Smooth muscle cell (in vitro differentiated cells): ENCODE measurements around the gene LRP1B. TPM values are rescaled to one million over a fixed set of nuclear protein-coding genes. Genes with fewer than 3 reads are reported as not detected.

Source experiments
- DNase-seq: peaks from one replicate; lab custom pipeline; 2025; ENCODE audit not compliant: unreplicated experiment; lab: John Stamatoyannopoulos, UW
- H2AFZ ChIP-seq: fragments of 200-600 bp; sonication (generic); 2 replicates; pipeline ENCODE4 v1.6.0; 2016; ENCODE audit warnings: antibody characterized with exemption, low read depth, mild to moderate bottlenecking
- H3F3A ChIP-seq: fragments of 200-600 bp; sonication (generic); 2 replicates; pipeline ENCODE4 v1.6.0; 2017; ENCODE audit warnings: antibody characterized with exemption, low read depth
- H3K27ac ChIP-seq: fragments of 200-600 bp; sonication (generic); 2 replicates; pipeline ENCODE4 v1.5.1; 2016; ENCODE audit warnings: low read depth, mild to moderate bottlenecking
- H3K27me3 ChIP-seq: fragments of 200-600 bp; sonication (generic); 2 replicates; pipeline ENCODE4 v1.6.1; 2016; ENCODE audit warnings: low read depth, mild to moderate bottlenecking
- H3K36me3 ChIP-seq: fragments of 200-600 bp; sonication (generic); 2 replicates; pipeline ENCODE4 v1.5.1; 2016; ENCODE audit warnings: low read depth
- H3K4me1 ChIP-seq: fragments of 200-600 bp; sonication (generic); 2 replicates; pipeline ENCODE4 v1.5.1; 2016; ENCODE audit warnings: low read depth
- H3K4me2 ChIP-seq: fragments of 200-600 bp; sonication (generic); 2 replicates; pipeline ENCODE4 v1.6.0; 2016; ENCODE audit warnings: mild to moderate bottlenecking
- H3K4me3 ChIP-seq: fragments of 200-600 bp; sonication (generic); 2 replicates; pipeline ENCODE4 v1.5.1; 2016; ENCODE audit warnings: mild to moderate bottlenecking
- H3K79me2 ChIP-seq: fragments of 200-600 bp; sonication (generic); 2 replicates; pipeline ENCODE4 v1.6.0; 2016; ENCODE audit warnings: low read depth, mild to moderate bottlenecking
- H3K9ac ChIP-seq: fragments of 200-600 bp; sonication (generic); 2 replicates; pipeline ENCODE4 v1.6.0; 2016; ENCODE audit warnings: low read depth
- H3K9me3 ChIP-seq: fragments of 200-600 bp; sonication (generic); replicated peaks from 2 replicates; pipeline ENCODE4 v1.5.1; 2016; ENCODE audit warnings: low read depth
- H4K20me1 ChIP-seq: fragments of 200-600 bp; sonication (generic); 2 replicates; pipeline ENCODE4 v1.6.0; 2016; ENCODE audit warnings: low read depth
- WGBS: methylation state at CpG from one replicate; pipeline ENCODE4 v1.1.7; 2016; ENCODE audit warnings: low lambda C conversion rate; 5-methylcytosine and 5-hydroxymethylcytosine counted together
- polyA plus RNA-seq: library from polyadenylated mRNA; unstranded; fragments of >200 nt; fragmentation: Nextera tagmentation; extraction: Ambion mirVana; gene quantifications from 2 replicates; pipeline ENCODE4 v1.2.1, GENCODE V29; 2016
- total RNA-seq: library from RNA; depleted of rRNA; stranded (reverse); fragments of >200 nt; gene quantifications from 2 replicates; pipeline ENCODE4 v1.2.3, GENCODE V29; 2014
- TF ChIP-seq, protein P1 (sequence below): fragments of 200-600 bp; sonication (generic); IDR thresholded peaks from 2 replicates; pipeline ENCODE4 v1.5.1; 2017; ENCODE audit warnings: borderline replicate concordance, mild to moderate bottlenecking, antibody characterized with exemption; ENCODE audit not compliant: insufficient read depth, poor library complexity, severe bottlenecking

The LRP1B gene
- total and polyA plus RNA-seq, 2 experiments from 2014 or later = 0.08 to 2.9 TPM

DNA sequence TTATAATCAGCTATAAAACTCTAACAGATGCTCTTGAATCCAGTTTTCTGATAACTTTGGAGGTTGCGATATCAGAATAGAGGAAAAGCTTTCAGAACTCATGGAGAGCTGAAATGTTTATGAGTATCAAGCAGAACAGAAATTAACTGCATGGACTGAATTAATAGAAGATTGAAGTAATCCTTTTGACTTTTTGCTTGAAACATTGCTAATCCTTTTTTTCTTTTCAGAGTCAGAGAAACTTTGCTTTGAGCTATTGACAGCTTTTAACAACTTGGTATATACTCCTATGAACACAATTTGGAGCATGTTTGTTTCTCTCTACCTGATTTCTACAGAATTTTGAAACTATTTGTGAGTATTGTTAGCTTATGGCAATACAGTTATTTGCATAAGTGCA is 1254.8 kb downstream of the LRP1B start:
- no peak overlapping the region for H3K9ac ChIP-seq
- no peak overlapping the region for H3K4me3 ChIP-seq

DNA sequence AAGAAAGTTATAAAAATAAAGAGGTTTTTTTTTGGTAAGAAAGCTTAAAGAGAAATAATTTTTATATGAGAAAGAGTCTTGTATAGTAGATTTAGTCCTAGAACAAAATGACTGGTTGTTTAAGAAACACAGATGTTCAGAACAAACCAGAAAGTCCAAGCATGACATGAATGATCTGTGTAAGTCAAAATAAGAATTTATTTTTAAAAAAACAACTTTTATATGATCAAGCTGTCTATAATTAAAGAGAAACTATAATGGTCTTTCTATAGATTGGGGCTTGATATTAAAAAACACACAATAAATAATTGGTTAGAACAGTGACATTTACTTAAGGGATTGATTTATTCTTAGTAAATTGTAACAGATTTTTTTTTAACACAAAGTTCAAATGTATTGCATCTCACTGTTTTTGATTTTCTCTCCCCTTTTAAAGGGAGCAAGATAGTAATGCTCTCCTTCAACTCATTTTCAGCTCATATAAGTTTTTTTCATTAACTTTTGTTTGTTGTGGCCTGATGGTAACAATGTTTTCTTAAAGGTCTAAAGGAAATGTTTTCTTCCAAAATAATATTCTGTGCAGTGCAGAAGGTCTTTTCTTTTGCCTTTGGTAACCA is 1256.8 kb downstream of the LRP1B start:
- H3K79me2 ChIP-seq = no peaks in the 10 kb centered on the region
- H3K9me3 ChIP-seq = peaks cover 7% of the 10 kb centered on the region
- H3K4me3 ChIP-seq = no peak overlapping the region
- no peaks in the 10 kb centered on the region for H3K27me3 ChIP-seq
- TF ChIP-seq, protein P1, sequence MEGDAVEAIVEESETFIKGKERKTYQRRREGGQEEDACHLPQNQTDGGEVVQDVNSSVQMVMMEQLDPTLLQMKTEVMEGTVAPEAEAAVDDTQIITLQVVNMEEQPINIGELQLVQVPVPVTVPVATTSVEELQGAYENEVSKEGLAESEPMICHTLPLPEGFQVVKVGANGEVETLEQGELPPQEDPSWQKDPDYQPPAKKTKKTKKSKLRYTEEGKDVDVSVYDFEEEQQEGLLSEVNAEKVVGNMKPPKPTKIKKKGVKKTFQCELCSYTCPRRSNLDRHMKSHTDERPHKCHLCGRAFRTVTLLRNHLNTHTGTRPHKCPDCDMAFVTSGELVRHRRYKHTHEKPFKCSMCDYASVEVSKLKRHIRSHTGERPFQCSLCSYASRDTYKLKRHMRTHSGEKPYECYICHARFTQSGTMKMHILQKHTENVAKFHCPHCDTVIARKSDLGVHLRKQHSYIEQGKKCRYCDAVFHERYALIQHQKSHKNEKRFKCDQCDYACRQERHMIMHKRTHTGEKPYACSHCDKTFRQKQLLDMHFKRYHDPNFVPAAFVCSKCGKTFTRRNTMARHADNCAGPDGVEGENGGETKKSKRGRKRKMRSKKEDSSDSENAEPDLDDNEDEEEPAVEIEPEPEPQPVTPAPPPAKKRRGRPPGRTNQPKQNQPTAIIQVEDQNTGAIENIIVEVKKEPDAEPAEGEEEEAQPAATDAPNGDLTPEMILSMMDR = no peak
- H3K4me1 ChIP-seq = no peaks in the 10 kb centered on the region
- no peaks in the 10 kb centered on the region for H4K20me1 ChIP-seq
- no peak overlapping the region for H2AFZ ChIP-seq
- H3K4me2 ChIP-seq = no peak overlapping the region
- H3K27ac ChIP-seq = no peak overlapping the region
- peaks cover 4% of the 10 kb centered on the region for H3K36me3 ChIP-seq
- H3F3A ChIP-seq = no peaks in the 10 kb centered on the region
- H3K9ac ChIP-seq = no peak overlapping the region
- DNase-seq = no peak

More for the DNA sequence above, 1254.8 kb downstream of the LRP1B start:
- WGBS = 97% methylated on average over 1 of the region's 1 CpG
- peaks cover 7% of the 10 kb centered on the region for H3K9me3 ChIP-seq
- peaks cover 5% of the 10 kb centered on the region for H3K4me1 ChIP-seq
- no peak overlapping the region for H3K27ac ChIP-seq
- no peaks in the 10 kb centered on the region for H4K20me1 ChIP-seq
- H3F3A ChIP-seq = no peaks in the 10 kb centered on the region
- no peak for DNase-seq
- no peaks in the 10 kb centered on the region for H3K27me3 ChIP-seq
- TF ChIP-seq, protein P1 = no peak
- H3K36me3 ChIP-seq = peaks cover 4% of the 10 kb centered on the region
- H2AFZ ChIP-seq = no peak overlapping the region
- no peaks in the 10 kb centered on the region for H3K79me2 ChIP-seq
- H3K4me2 ChIP-seq = no peak overlapping the region

DNA sequence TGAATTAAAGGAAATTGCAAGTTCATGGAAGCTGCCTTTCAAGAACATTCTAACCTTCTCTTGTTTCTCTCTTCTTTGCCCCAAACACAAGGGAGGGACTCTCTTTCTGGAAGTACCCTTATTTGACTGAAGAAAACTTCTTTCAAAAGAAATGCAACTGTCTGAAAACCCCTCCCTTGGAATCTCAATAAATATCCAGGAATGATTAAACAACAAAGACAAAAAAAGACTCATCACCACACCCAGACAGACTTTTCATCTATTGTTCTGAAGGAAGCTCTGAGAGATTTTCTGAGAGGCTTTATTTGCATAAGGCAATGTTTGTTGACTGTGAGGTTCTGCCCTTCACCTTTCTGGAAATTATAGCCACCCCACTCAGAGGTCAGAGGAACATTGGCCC is 1260.9 kb downstream of the LRP1B start:
- H3K79me2 ChIP-seq = no peaks in the 10 kb centered on the region
- H3K27ac ChIP-seq = no peak overlapping the region
- no peak overlapping the region for H3K4me2 ChIP-seq
- H3K9me3 ChIP-seq = peaks cover 7% of the 10 kb centered on the region
- H3K36me3 ChIP-seq = no peaks in the 10 kb centered on the region
- H3K4me3 ChIP-seq = no peak overlapping the region
- TF ChIP-seq, protein P1 = no peak
- no peaks in the 10 kb centered on the region for H3K4me1 ChIP-seq
- H4K20me1 ChIP-seq = no peaks in the 10 kb centered on the region
- H2AFZ ChIP-seq = no peak overlapping the region
- H3K27me3 ChIP-seq = no peaks in the 10 kb centered on the region
- H3K9ac ChIP-seq = no peak overlapping the region
- no peak for DNase-seq
- H3F3A ChIP-seq = no peaks in the 10 kb centered on the region

DNA sequence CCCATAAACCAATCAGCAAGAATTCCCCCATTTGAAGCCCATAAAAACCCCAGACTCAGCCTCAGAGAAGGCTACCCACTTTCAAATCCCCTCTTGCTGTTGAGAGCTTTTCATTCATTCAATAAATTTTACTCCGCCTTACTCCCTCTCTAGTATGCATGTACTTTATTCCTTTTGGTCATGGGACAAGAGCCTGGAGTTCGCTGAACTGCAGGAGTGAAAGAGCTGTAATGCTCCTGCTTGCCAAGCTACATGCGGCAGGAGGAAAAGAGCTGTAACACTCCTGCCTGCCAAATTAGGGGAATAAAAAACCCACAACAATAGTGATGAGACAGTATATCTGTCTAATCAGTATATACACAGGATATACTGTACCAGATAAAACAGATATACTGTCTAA is 1261.7 kb downstream of the LRP1B start:
- DNase-seq = no peak
- Histone ChIP-seq H3K4me1 (no peaks in the 10 kb centered on the region), H3K79me2 (no peaks in the 10 kb centered on the region), H3K9ac (no peak overlapping the region), H3K4me2 (no peak overlapping the region), H3K36me3 (no peaks in the 10 kb centered on the region), H3K9me3 (peaks cover 4% of the 10 kb centered on the region), H4K20me1 (no peaks in the 10 kb centered on the region), H2AFZ (no peak overlapping the region), H3F3A (no peaks in the 10 kb centered on the region), H3K27ac (no peak overlapping the region), H3K4me3 (no peak overlapping the region), H3K27me3 (no peaks in the 10 kb centered on the region)
- TF ChIP-seq, protein P1 = no peak
- 94% methylated on average over 3 of the region's 3 CpGs for WGBS
